ENCODE results near the gene AFF1.

GRCh38 chr4:87030124-87030523, 95.3 kb downstream of the AFF1 start:
- TF ChIP-seq POLR2A (IDR thresholded peaks at IDR 0.05; ENCODE audit: low read length) (no peak), GATA1 (IDR thresholded peaks at IDR 0.05; ENCODE audit: low read depth, low read length) (no peak)

Measured in erythroblast (primary cell).